Measurements from ENCODE around the gene FAM81B.

Gene FAM81B

DNA sequence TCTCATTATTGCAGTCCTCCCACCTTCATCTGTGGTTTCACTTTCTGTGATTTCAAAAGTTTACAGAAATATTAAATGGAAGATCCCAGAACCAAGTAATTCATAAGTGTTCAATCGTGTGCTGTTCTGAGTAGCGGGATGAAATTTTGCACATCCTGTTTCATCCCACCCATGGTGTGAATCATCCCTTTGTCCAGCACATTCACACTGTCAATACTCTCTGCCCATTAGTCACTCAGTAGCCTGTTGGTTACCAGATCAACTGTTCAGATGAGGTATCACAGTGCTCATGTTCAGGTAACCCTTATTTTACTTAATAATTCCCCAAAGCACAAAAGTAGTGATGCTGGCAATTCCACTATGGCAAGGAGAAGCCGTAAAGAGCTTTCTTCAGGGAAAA lies 26.8 kb downstream of the FAM81B start:
- no peak overlapping the region for H3K4me3 ChIP-seq (ENCODE audit: control insufficient read depth, low read depth, low read length)
- no peak for DNase-seq (ENCODE audit: low read depth)
- TF ChIP-seq, protein P1, sequence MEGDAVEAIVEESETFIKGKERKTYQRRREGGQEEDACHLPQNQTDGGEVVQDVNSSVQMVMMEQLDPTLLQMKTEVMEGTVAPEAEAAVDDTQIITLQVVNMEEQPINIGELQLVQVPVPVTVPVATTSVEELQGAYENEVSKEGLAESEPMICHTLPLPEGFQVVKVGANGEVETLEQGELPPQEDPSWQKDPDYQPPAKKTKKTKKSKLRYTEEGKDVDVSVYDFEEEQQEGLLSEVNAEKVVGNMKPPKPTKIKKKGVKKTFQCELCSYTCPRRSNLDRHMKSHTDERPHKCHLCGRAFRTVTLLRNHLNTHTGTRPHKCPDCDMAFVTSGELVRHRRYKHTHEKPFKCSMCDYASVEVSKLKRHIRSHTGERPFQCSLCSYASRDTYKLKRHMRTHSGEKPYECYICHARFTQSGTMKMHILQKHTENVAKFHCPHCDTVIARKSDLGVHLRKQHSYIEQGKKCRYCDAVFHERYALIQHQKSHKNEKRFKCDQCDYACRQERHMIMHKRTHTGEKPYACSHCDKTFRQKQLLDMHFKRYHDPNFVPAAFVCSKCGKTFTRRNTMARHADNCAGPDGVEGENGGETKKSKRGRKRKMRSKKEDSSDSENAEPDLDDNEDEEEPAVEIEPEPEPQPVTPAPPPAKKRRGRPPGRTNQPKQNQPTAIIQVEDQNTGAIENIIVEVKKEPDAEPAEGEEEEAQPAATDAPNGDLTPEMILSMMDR (IDR thresholded peaks at IDR 0.05; ENCODE audit: control insufficient read depth, insufficient read depth, low read depth, low read length, missing control alignments) = no peak

DNA sequence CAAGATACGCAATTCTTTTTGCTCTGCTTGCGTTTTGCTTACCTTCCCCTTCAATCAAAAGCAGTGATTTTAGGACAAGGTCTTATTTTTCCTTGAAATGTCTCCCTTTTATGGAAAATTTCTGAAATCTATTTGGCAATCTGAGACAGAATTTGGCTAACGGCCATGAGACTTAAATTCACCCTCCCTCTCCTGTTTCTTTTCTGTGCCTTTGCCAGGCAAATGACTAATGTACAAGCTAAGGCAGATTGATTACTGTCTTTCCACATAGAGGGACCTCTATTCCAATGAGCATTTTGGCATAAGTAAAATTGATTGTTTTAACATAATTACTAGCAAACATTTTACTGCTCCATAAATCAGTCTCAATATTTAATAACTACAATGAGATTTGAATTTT lies 31.7 kb downstream of the FAM81B start:
- DNase-seq (ENCODE audit: low read depth) = no peak
- TF ChIP-seq, protein P1 (IDR thresholded peaks at IDR 0.05; ENCODE audit: control insufficient read depth, insufficient read depth, low read depth, low read length, missing control alignments) = no peak
- no peak overlapping the region for H3K4me3 ChIP-seq (ENCODE audit: control insufficient read depth, low read depth, low read length)

DNA sequence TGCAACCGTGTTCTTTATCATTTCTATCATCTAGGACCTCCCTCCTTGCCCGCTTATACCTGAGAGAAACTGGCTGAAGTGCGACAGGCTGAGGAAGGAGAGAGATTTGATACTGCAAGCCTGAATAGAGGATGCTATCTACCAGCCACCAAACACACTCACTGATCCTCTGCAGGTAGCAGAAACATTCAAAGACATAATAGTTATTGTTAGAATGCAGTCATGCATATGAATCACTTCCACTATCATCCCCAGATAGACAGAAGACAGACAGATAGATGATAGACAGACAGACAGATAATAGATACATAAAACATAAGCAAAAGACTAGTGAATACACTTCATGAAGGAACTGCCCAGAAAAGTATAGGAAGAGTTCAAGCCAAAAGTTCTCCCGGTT lies 32.9 kb downstream of the FAM81B start:
- DNase-seq (ENCODE audit: low read depth) = no peak
- no peak overlapping the region for H3K4me3 ChIP-seq (ENCODE audit: control insufficient read depth, low read depth, low read length)
- TF ChIP-seq, protein P1 (IDR thresholded peaks at IDR 0.05; ENCODE audit: control insufficient read depth, insufficient read depth, low read depth, low read length, missing control alignments) = no peak

DNA sequence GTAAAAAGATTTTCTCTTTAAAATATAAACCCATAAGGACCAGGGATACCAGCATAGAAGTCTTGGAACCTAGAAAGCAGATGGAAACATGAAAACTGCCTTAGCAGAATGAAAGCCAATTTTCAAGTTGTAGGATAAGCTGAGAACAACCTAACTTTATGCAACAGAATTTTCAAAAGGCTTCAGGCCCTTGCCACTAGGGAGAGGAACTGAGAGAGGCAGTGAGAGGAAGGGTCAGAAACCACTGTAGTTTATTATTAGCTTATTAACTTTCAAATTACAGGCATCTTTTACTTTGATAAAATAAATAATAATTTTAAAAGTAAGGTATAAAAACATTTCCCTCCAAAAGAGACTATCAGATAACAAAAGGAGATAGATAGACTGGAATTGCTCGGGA lies 33.4 kb downstream of the FAM81B start:
- no peak overlapping the region for H3K4me3 ChIP-seq (ENCODE audit: control insufficient read depth, low read depth, low read length)
- DNase-seq (ENCODE audit: low read depth) = no peak
- TF ChIP-seq, protein P1 (IDR thresholded peaks at IDR 0.05; ENCODE audit: control insufficient read depth, insufficient read depth, low read depth, low read length, missing control alignments) = no peak

DNA sequence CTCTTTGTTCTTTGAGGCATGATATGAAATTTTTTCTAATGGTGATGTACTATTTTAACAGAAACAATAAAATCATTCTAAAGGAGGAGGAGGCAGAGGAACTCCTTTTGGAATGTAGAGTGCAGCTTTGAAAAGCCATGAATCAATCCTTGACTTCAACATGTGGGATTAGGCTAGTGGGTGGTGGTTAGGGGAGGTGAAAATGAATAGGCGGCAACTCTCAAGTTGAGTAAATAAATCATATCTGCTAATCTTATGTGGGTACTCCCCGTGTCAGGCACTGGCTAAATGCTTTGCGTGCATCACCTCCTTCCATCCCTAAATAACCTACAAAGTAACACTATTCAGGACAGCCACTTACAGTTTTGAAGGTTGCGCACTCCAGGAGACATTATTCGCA lies 35.1 kb downstream of the FAM81B start:
- no peak overlapping the region for H3K4me3 ChIP-seq (ENCODE audit: control insufficient read depth, low read depth, low read length)
- DNase-seq (ENCODE audit: low read depth) = no peak
- TF ChIP-seq, protein P1 (IDR thresholded peaks at IDR 0.05; ENCODE audit: control insufficient read depth, insufficient read depth, low read depth, low read length, missing control alignments) = no peak

DNA sequence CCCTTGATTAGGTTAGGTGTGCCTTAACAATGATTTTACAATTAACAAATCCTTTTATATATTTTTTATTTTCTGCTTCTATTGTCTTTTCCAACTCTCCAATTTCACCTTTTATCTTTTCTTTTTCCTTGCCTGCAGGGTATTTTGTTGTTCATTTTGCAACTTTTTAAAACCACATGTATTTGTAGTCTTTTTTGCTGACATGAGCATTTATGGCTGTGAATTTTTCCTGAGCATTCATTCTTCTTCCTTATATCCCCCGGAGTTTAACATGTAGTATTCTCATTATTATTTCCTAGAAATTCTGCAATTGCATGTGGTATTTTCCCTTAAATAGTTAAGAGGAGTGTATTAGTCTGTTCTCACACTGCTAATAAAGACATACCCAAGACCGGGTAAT lies 41.6 kb downstream of the FAM81B start:
- no peak for DNase-seq (ENCODE audit: low read depth)
- TF ChIP-seq, protein P1 (IDR thresholded peaks at IDR 0.05; ENCODE audit: control insufficient read depth, insufficient read depth, low read depth, low read length, missing control alignments) = no peak
- no peak overlapping the region for H3K4me3 ChIP-seq (ENCODE audit: control insufficient read depth, low read depth, low read length)
